Epithelial cell of proximal tubule (primary cell): ENCODE data around the gene AGBL3. TPM values are rescaled to one million over a fixed set of nuclear protein-coding genes. Genes with fewer than 3 reads are reported as not detected.
A peak's percentile ranks its signal among the peaks of the same experiment; 100 is the strongest.

ENCODE experiments used
- DNase-seq: peaks from one replicate; pipeline ENCODE4 v3.0.0-alpha.2; 2011; ENCODE audit warnings: low read depth
- H3K4me3 ChIP-seq: 2 replicates; pipeline ENCODE4 v1.5.1; 2011; ENCODE audit warnings: low read depth, mild to moderate bottlenecking, low read length
- CTCF ChIP-seq: conservative IDR thresholded peaks from 2 replicates; pipeline ENCODE4 v1.5.1; 2012; ENCODE audit warnings: low read depth, mild to moderate bottlenecking, low read length
- total RNA-seq: library from RNA; depleted of rRNA; stranded (reverse); fragments of >200 nt; gene quantifications from 2 replicates; pipeline ENCODE4 v1.2.3, GENCODE V29; 2015

Gene AGBL3
- total RNA-seq, 1 donor from 2014 or later: 4.0 TPM

GRCh38 chr7:134991469-134992339, 5.4 kb downstream of the AGBL3 start:
- peak; percentile 82 for DNase-seq
- no peak for TF ChIP-seq CTCF
- H3K4me3 ChIP-seq: no peak overlapping the region

GRCh38 chr7:134992626-134993179, 6.4 kb downstream of the AGBL3 start:
- DNase-seq: no peak
- H3K4me3 ChIP-seq: peak overlapping the region; percentile 7
- no peak for TF ChIP-seq CTCF

GRCh38 chr7:134993877-134994456, 7.7 kb downstream of the AGBL3 start:
- no peak for DNase-seq
- no peak overlapping the region for H3K4me3 ChIP-seq
- TF ChIP-seq CTCF: no peak

GRCh38 chr7:134995239-134996096, 9.2 kb downstream of the AGBL3 start:
- no peak overlapping the region for H3K4me3 ChIP-seq
- DNase-seq: no peak
- no peak for TF ChIP-seq CTCF

- H3K4me3 ChIP-seq: no peak overlapping the region
- no peak for TF ChIP-seq CTCF
- DNase-seq: no peak
Measured at GRCh38 chr7:134996097-134996550, 9.8 kb downstream of the AGBL3 start.

- H3K4me3 ChIP-seq: no peak overlapping the region
- TF ChIP-seq CTCF: no peak
- no peak for DNase-seq
Measured at GRCh38 chr7:134997214-134997885, 11.0 kb downstream of the AGBL3 start.
